Activated gamma-delta T cell treated with anti-CD3 and anti-CD28 coated beads, Interleukin-2, amount 50 U/mL, for 16 hours (primary cell): ENCODE measurements around the gene PRR18.
"Not testable (repeated sequence)": the region's sequence is repeated elsewhere in the genome, so short reads cannot be mapped to it uniquely, and the experiment has no call there.

ENCODE experiments used
- DNase-seq: peaks from one replicate; pipeline ENCODE4 v3.0.0-alpha.2; 2020; ENCODE audit warnings: low read depth

Gene PRR18, protein sequence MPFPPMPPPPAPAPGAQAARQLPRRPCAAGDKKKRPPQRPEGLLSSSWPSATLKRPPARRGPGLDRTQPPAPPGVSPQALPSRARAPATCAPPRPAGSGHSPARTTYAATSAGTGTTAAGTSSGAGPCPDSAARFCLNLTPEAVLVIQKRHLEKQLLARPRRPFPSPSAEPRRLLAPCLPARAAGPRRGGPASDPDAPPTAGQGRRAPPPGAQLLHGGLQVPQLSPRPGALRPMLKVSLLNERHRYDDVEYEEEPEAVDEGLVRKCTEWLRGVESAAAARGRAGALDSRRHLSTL

DNA sequence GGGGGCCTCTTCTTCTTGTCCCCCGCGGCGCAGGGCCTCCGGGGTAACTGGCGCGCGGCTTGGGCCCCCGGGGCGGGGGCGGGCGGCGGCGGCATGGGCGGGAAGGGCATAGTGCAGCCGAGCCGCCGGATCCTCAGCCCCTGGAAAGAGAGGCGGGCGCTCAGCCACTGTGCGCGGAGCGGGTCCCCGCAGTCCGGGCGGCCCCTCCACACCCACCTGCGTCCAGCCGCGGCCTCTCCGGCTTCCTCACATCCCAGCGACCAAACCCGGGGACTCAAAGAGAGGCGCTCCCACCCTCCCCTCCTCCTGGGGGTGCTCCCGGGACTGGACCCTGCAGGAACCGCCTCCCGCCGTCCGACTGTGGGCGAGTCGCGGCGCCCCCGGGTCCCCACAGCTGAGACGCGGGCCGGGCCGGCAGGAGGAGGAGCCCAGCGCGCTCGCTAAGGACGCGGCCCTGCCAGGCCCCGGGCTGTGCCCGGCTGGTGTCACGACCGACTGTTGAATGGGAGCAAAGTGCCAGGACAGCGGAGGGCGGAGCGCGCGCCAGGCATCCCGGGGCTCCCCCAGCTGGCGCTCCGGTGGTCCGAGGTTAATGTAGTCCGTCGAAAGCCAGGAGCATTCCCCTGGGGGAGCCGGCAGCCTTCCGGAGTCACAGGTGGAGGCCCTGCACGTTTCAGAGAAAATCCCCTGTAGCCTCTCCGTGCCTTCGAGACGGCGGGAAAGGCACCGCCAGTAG, at the start of gene PRR18:
Gene PRR18 (minus strand): TSS at position 360 of the 736 bp plus-strand sequence. CDS start 250 bp downstream, at position 110.
- DNase-seq: no peak

DNA sequence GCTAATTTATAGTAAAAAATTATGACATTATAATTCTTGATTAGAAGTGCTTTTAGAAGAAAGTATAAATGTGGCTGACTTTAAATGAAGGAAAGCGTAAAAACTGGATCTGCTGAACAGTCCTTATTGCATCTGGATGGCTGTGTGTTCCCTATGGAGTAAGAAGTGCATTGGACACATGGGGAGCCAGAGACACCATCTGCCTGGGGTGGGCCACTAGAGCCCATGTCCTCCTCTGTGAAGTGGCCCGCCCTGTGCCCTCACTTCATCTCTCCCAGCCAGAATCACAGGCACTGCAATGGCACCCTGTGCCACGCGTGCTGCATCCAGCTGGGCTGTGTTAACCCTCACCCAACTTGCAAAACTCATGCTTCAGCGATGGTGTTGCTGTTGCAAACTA, 47.4 kb upstream of the PRR18 start:
- no peak for DNase-seq

DNA sequence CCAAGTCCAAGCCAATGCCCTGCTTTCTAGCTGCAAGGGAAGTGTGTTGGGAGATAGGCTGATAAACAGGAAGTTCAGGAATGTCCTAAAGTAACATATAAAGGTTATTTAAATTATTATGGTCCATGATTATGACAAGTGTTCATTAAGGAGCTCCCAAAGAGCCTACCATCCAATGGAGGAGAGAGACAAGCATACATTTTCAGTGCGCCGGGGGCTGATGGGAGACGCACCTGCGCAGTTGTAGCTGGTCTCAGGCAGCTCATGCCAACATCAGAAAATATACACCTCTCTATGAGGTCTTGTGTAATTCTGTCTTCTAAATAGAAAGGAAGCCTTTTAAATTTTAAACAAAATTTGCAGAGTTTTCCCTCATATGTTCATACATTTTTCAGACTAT, 46.8 kb upstream of the PRR18 start:
- no peak for DNase-seq

DNA sequence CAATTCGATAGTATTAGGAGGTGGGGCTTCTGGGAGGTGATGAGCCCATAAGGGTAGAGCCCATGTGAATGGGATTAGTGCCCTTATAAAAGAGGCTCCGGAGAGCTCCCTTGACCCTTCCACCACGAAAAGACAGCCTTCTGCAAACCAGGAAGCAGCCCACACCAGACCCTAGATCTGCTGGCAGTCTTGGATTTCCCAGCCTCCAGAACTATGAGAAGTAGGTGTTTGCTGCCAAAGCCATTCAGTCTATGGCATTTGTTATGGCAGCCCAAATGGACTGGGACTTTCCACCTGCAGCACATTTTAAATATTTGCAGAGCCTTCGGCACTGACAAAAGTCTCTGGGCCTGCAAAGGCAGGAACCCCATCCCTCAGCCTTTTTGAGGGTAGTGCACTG, 46.0 kb upstream of the PRR18 start:
- no peak for DNase-seq

DNA sequence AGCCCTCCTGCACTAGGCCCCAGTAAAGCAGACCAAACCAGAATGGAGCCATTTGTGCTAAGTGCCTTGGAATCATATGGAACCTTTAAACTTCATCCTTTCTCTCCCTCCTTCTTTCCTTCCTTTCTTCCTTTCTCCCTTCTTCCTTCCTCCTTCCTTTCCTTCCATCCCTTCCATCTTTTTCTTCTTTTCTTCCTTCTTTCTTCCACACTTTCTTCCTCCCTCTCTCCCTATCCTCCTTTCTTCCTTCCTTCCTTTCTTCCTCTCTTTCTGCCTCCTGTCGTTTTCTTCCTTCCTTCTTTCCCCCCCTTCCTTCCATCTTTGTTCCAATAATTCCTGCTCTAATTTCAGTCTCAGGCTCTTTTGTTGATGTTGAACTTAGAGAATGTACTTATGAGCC, 45.3 kb upstream of the PRR18 start:
- no peak for DNase-seq

DNA sequence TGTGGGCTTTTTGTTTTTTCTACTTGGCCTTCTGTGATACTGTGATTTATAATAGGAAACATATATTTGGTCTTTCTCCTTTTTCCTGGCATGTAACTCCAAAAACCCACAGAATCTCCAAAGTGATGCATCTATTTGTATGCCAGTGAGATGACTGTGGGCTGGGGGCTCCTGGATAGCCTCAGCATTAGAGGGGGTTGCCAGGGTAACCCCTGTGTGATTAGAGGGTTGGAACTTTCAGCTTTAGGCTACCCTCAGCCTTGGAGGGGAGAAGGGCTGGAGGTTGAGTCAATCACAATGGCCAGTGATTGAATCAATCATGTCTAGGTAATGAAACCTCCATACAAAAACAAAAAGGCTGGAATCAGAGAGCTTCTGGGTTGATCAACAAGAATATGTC, 44.7 kb upstream of the PRR18 start:
- DNase-seq: no peak

DNA sequence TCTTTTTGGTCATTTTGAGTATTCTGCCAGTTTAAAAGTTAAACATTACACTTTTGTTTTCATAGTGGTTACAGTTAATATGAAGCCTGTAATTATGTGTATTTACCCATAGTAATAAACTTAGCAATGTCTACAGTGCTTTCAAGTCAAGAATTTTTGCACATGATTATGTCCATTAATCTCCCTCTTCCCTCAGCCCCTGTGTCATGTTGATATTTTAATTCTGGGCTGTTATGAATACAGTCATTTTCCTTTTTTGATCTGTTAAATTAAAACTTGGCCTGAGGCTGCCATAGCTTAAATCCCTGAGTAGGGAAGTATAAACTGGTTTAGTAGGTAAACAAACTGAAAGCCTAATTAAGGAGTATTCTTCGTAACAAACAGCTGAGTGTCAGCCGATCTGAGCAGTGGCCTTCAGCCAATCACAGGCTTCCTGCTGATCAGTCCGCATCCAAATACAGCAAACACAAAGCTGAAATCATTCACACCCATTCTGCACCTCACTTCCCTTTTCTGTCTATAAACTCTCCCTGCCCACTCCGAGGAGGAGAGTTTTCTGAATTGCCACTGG, 43.6 kb upstream of the PRR18 start:
- DNase-seq: no peak

DNA sequence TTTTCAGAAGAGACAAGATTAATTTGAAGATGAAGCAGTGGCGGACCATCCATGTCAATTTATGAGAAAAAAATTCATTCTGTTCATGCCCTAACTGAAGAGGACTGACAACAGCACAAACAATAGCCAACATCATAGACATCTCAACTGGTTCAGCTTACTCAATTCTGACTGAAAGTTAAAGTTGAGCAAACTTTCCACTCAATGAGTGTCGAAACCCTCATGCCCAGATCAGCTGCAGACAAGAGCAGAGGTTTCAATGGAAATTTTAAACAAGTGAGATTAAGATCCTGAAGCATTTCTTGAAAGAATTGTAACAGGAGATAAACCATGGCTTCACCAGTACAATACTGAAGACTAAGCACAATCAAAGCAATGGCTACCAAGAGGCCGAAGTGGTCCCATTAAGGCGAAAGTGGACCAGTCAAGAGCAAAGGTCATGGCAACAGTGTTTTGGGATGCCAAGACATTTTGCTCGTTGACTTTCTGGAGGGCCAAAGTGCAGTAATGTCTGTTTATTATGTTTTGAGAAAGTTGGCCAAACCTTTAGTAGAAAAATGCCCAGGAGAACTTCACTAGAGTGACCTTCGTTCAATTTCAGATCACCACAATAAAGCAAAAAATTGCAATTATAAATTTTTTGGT, 40.2 kb upstream of the PRR18 start:
- no peak for DNase-seq

DNA sequence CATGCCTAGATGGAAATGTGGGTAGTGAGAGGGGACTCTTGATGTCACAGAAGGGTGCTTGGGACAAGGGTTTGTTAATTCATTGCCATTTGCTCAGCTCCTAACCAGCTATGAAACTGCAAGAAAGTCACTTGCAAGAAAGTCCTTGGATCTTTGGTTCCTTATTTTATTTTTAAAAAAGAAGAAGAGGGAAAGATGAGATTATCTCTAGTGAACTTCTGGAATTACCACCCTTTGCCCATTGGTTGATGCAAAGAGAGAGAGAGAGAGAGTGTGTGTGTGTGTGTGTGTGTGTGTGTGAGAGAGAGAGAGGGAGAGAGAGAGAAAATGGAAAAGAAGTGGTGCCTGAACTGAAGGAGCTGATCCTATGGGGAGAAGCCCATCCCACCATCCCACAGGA, 38.8 kb upstream of the PRR18 start:
- no peak for DNase-seq

DNA sequence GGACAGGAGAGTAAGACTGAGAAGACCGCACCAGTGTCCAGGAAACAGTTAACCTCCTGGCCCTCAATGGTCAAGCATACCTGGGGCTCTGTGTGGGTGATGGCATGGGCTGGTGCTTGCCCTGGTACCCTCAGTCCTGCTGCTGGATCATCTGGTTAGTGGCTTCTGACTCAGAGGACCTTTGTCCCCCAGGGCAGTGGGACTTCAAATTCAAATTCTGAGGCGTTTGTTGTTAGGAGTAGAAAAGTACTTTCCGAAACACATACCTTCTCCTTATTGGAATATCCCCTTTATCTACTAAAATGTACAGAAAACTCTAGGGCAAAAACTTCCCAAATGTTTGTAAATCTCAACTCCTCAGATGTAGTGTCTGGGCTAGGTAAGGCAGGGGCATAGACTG, 38.3 kb upstream of the PRR18 start:
- DNase-seq: no peak

DNA sequence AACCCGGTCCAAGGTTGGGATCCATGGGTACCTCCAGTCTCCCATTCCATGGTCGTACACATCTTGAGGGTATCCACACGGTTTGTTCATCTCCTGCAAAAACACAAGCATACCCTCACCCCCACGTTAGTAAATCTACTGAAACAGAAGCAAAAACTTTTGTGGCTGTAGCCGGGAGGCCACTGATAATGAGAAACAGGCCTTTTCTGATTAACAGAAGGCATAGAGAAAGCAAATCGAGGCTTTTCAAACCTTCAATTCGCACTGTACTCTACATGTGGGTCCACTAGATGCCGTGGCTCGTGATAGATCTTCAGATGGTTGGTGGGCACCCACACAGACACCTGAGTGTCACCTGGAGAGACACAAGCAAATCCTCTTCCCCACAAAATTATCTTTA, 37.5 kb upstream of the PRR18 start:
- DNase-seq: not testable (repeated sequence)

DNA sequence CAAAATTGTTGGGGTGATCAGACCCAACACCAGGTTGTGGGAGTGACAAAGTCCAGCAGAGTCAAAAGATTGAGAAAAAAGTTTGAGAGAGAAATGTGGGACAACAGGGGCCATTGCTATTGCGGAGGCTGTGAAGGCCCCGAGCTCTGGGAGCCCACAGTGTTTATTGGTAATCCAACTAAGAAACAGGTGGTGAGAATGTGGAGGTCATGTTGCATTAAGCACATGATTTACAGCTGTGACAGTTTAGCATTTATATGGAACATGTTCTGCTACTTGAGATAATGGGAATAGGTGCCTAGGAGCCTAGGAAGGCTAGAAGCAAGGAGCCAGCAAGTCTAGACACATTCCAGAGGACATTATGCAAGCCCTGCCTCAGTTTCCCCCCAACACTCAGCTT, 36.7 kb upstream of the PRR18 start:
- not testable (repeated sequence) for DNase-seq

DNA sequence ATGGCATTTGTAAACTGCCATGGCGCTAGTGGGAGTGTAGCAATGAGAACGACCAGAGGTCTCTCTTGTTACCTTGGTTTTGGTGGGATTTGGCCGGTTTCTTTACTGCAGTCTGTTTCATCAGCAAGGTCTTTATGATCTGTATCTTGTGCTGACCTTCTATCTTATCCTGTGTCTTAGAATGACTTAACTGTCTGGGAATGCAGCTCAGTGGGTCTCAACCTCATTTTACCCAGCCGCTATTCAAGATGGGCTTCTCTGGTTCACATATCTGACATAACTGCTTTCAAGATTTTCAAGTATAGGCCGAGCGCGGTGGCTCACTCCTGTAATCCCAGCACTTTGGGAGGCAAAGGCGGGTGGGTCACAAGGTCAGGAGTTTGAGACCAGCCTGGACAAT, 36.0 kb upstream of the PRR18 start:
- no peak for DNase-seq

DNA sequence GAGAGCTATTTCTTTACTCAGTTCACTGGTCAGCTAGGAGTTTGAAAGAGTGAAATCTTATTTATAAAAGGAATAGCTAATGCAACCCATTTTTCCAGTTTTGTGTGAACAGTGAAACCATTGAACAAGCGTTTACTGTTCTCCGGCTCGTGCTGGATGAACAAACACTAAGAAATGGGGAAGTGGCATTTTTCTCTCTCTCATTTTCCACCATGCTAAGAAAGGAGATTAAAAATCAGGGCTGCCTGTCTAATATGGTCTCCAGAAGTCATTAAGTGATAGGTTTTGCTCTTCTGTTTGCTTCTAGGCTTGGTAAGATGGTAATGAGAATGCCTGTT, 34.9 kb upstream of the PRR18 start:
- no peak for DNase-seq

DNA sequence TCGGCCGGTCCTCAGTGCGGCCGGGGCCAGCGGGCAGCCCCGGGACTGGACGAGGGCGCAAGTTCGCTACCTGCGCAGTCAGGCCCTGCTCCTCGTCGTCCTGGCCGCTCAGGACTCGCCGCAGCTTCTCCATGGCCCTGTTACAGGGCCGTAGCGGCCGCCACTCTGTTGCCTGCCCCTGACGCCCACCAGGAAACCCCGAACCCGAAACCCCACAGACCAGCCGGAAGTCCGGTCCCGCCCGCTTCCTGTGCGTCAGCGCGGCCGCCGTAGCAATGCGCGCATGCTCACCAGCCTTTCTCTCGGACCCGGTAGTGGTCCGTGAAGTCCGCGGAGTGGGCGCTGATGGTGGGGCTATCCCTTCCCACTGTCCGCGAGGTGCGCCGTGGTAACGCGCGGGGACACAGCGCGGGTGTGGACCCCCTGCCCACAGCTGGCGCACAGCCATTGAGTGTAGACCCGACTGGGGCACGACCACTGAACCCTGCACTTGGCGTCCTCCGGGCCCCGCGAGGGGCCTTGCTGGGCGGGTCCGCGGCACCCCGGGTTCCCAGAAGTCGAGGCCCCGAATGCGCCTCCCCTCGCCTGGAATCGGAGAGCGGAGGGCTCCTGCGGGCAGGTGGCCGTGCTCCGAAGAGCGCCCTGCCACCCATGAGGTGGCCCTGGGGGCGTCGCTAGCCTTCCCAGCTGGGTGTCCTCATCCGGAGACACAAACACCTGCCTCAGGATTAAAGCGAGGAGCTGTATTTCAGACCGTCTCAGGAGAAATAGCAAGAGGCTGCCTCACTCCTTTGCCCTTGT, 34.4 kb upstream of the PRR18 start, which contains the start of gene SFT2D1:
Gene SFT2D1 (minus strand): TSS at position 197 of the 801 bp plus-strand sequence. CDS start 64 bp downstream, at position 133.
- DNase-seq: peak; percentile 65

DNA sequence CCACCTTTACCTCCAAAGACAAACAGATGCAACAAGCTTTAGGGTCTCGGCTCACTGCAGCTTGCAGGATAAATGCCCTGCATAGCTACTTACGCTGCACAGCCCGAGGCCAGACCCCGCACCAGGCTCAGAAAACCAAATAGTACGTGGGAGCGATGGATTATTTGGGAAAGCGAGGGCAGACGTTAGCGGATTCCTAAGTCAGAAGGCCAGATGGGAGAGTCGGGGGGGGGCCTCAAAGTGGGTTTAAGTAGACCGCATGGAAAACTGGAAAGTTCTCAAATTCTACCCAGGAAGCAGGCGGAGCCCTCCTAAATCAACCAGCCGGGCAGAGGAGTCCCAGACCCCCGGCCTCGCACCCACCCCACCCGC, 33.8 kb upstream of the PRR18 start:
- no peak for DNase-seq

DNA sequence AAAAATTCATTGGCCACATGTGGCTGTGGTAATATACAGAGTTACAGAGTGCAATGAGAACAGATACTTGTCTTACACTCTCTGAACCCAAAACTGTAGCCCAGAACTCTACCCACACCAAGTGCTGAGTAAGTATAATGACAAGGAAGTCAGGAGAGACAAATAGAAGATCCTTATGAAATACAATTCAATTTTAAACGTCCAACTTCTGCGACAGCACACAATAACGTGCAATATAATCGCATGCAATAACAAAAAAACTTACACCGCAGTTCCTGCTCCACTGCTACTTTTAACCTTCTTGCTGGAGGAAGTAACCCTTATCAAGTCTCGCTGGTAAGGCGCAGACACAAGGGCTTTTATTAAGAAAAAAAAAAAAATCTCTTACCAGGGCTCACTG, 33.3 kb upstream of the PRR18 start:
- no peak for DNase-seq

DNA sequence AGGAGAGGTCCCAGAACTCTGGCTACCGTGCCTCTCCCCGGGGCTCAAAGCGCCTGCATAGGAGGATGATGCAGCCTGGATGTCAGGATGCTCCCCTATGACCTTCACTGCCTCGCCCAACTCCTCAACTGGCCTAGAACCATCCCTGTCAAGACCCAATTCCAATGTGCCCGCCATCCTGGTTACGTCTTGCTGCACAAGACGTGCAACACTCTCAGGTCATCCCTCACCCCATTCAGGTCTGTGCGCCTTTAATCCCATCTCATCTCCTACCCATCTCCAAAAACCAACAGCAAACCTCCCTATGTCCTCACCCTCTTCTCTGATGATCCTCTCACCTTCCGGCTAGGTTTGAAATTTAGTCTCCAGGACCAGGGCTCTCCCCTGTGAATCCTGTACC, 30.7 kb upstream of the PRR18 start:
- DNase-seq: no peak

DNA sequence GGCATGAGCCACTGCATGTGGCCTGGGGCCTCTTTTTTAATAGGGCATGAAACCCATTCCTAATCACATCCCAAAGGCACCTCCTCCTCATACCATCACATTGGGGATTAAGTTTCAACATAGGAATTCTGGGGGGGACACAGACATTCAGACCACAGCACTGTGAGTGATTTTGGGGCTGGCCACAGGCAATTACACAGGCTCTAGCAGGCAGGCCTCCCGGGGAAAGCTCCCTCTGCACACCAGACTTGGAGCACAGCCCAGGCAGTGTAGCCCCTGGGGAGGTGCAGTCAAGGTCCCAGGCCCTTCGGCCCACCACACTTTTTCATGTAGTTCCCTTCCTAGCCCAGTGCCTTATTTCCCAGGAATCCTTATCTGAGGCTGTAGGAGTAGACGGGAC, 28.7 kb upstream of the PRR18 start:
- no peak for DNase-seq

DNA sequence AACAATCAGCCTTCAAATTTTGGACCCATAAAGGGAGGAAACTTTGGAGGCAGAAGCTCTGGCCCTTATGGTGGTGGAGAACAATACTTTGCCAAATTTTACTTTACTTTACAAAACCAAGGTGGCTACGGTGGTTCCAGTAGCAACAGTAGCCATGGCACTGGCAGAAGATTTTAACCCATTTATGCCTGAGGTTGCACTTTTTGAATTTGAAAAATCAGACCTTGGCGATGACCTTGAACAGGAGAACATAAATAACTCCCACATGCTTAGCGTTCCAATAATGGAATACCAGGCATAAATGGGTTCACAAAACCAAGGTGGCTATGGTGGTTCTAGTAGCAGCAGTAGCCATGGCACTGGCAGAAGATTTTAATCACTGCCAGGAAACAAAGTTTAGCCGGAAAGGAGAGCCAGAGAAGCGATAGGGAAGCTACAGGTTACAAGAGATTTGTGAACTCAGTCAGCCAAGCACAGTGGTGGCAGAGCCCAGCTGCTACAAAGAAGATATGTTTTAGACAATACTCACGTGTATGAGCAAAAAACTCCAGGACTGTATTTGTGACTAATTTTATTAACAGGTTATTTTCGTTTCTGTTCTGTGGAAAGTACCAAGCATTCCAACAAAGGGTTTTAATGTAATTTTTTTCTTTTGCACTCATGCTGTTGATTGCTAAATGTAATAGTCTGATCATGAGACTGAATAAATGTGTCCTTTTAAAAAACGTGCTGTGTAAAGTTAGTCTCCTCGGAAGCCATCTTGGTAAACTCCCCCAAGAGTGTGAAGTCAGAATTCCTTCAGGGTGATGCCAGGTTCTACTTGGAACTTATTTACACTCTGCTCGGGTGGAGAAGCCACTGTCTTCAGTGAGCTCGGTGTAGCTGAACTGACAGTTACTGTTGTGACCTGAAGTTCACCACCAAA, 27.4 kb upstream of the PRR18 start:
- DNase-seq: no peak

DNA sequence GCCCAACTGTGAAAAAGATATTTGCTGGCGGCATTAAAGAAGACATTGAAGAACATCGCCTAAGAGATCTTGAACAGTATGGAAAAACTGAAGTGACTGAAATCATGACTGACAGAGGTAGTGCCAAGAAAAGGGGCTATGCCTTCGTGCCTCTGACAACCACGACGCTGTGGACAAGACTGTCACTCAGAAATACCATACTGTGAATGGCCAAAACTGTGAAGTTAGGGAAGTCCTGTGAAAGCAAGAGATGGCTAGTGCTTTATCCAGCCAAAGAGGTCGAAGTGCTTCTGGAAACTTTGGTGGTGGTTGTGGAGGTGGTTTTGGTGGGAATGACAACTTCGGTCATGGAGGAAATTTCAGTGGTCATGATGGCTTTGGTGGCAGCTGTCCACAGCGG, 26.7 kb upstream of the PRR18 start:
- no peak for DNase-seq
